Measurements from ENCODE around the gene CDH4.

The CDH4 gene

GRCh38 chr20:61801428-61801827, 549.4 kb downstream of the CDH4 start:
- ATAC-seq = no peak

DNA sequence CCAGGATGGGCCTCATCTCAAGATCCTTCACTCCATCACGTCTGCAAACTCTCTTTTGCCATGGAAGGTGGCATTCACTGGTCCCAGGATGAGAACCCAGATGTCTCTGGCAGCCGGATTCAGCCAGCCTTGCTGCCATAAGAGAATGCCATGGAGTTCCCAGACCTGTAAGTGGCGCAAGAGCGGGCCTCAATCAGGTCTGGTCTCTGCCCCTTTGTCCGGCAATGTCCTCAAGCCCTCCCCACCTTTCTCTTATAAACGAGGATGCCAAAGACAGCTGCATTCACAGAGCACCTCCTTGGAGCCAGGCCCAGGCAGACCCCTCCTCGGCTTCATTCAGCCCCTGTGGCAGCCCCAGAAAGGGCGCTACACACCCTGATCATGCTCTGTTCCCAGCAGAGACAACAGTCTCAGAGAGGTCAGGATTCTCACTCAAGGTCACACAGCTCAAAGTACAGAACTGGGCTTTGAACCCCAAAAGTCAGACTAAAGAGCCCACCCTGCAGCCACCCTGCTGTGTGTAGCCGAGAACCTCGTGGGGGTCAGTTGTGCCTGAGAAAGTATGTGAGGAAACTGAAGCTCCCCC, 549.9 kb downstream of the CDH4 start:
- ATAC-seq = no peak

GRCh38 chr20:61802721-61803311, 550.8 kb downstream of the CDH4 start:
- no peak for ATAC-seq

DNA sequence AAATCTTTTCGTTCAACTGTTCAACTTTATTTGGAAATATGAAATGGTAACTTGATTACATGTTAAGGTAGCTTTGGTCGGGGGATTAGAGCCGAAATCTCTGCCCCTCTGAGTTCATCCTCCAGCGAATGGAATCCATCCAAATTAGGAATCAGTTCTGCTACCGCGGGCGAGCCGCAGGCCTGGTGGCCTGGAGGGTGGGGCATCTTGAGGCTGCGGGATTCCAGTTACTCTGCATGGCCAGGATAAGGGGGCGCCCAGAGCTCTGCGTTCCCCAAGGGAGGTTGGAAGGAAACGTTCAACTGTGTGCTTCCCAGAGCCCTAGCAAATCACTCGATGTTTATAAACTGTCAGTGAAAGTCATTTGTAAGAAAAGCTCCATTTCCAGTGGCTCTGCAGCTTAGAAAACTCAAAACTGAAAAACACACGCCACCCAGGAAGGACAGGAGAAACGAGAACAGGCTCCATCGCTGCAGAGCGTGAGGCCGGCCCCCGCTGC, 551.4 kb downstream of the CDH4 start:
- no peak for ATAC-seq

DNA sequence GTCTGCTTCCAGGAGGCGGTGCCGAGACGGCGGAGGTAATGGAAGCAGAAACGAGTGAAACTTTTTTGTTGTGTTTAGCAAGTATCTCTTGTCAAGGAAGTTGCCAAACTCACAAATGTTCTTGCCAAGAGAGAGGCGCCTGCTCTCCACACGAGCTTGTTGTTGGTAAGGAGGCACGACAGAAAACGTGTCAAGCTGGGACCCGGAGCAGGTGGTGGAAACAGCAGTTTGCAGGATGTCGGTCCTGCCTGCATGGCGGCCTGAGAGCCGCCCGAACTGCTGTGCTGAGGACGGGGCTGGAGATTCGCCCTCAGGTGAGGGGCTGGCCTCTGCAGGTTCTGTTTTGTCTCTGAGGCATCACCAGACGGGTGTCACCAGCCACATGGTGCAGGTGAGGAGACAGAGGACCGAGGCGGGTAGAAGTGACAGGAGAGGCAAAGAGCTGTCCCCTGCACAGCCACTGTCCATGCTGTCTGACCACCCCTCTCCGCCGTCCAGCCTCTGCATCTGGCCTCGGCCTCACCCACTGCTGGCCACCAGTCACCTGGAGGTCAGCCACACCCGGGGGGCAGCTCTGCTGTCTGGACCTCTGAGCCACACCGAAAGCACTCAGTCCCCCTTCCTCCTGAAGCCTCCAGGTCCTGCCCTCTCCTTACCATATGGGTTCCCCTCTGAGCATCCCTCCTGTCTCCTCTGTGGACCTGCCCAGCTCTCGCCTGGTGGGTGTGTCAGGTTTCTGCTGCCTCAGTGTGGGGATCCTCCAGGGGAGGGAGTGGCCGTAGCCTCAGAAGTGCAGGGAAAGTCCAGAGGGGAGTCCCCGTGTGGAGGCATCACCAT, 552.1 kb downstream of the CDH4 start:
- no peak for ATAC-seq

DNA sequence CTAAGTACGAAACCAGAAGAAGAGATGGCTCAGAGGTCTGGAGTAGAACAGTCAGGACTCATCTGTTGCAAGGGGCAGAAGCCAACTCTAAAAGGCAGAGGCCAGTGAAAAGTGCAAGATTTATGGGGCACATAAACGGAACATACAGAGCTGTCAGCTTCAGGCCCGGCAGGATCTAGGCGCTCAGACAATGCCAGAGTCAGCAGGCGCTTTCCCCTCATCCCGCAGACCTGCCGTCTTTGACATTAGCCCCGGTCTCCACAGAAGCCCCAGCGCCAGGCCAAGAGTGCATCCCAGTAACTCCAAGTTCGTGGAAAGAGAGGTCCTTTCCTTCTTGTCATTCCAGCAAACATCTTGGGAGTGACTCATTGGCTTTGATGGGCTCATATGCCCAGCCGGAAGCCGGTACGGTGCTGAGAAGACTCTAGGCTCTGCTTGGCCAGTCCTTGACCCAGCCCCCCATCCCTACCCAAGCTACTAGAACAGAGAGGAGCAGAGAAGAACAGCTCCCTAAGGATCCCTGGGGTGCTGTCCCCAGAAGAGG, 552.8 kb downstream of the CDH4 start:
- no peak for ATAC-seq

DNA sequence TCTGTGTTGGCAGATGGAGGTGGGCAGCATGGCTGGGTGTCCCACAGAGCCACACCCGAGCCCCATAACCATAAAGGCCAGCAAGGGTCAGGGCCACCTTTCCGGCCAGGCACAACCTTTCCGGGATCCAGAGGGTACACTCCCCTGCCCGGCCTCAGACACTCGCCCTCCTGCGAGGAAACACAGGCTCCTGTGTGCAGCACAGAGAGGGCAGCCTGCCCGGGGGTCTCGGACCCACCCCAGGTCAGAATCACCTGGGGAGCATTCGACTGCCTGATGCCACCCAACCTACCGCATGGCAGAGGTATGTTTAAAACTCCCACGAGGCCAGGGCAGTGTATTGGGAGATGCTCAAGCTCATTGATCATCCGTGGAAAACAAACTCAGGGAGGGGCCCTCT, 553.3 kb downstream of the CDH4 start:
- no peak for ATAC-seq

DNA sequence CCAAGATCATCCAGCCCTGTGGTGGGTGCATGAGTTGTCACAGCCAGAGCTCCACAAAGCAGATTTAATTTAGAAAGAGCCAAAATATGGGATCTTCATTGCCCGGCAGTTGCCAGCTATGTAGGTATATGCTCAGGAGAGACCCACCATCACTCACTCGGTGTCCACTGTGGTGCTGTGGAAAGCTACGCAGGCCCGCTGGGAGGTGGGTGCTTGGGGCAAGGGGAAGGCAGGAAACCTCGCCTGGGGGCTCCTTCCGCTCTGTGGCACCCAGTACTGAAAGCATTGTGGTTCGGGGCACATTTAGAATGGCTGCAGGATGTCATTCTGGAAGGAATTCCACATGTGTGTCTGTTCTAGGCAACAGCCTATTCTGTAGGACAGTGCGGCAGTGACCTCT, 553.7 kb downstream of the CDH4 start:
- no peak for ATAC-seq

DNA sequence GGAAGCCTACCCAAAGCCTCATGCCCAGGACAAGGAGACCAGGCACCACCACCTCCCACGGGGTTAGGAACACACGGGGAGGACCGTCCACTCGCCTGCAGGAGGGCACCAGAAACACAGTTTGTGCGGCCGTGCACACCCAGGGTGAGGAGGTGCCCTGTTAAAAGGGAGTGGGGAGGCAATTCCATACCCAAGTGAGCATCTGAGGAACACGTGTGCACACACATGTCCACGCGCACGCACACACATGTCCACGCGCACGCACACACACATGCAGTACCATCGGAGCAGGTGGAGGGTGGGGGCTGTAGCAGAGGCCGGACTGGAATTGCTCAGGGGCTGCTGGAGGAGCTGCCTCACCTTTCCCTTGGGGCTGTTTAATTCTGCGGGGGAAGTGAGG, 554.3 kb downstream of the CDH4 start:
- no peak for ATAC-seq

- ATAC-seq = no peak
These were observed 554.9 kb downstream of the CDH4 start for GRCh38 chr20:61806995-61807394.

DNA sequence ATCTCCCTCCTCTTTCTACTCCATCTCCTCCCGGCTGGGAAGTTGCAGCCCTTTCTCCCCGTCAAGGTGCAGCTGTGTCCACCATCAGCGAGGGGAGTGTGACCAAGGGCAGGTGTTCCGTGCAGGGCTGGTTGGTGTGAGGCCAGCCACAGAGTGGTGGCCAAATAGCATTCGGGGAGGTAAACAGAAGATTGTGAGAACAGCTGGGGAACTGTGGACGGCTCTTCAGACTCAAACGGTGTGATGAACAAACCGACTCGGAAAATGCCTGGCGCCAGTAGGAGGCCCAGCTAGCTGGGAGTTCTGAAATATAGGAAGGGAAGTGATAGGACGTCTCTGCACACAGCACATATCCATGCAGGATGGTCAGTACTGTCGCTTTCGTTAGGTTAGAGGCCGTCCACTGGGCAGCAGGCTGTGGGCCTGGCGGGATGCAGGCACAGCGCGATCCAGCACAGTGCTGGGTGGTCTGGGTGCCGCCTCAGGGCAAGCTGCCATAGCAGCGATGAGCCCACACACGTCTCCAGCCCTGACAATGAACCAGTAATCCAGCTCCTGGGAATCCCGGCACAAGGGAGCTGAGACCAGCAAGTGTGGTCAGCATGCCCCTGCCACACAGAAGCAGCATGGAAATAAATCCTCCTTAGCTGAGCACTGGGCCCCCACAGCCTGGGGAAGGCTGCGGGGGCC, 555.6 kb downstream of the CDH4 start:
- ATAC-seq = no peak

DNA sequence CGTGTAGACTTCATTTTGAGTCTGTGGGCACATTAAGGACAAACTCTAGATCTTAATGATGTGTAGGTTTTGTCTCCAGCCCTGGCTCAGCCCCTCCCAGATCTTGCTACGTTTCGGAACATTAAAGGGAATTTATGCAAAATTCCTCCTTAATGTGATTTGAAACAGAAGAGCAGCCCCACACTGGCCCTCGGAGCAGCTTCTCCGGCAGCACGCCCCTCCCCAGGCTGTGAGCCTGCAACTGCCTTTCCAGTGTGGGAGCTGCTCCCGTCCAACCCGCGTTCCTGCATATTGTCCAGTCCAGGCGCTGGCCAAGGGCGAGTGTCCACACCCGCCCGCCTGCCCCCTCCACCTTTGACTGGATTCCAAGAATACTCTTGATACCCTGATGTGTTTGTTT, 556.4 kb downstream of the CDH4 start:
- no peak for ATAC-seq

GRCh38 chr20:61809006-61809770, 557.1 kb downstream of the CDH4 start:
- ATAC-seq = no peak

- no peak for ATAC-seq
These were observed 558.1 kb downstream of the CDH4 start for GRCh38 chr20:61810066-61810737.

- no peak for ATAC-seq
These were observed 558.7 kb downstream of the CDH4 start for GRCh38 chr20:61810738-61811135.

DNA sequence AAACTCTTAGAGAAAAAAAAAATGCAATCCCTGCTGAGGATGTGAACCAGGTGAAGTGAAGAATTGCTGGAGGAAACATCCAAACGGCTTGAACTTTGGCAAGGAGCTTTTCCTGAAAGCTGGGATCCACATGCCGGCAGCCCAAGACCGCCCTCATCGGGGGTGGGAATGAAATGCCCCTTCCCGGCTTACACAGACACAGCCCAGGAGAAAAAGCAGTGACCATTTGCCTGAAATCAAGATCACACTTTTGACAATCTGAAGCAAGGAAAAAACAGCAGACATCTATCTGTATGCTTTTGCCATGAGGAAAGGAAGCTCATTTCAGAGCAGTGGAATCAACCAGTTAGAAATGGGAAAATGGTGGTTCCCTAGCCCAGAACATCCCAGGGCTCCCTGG, 559.1 kb downstream of the CDH4 start:
- no peak for ATAC-seq

GRCh38 chr20:61812121-61812844, 560.2 kb downstream of the CDH4 start:
- ATAC-seq = no peak

DNA sequence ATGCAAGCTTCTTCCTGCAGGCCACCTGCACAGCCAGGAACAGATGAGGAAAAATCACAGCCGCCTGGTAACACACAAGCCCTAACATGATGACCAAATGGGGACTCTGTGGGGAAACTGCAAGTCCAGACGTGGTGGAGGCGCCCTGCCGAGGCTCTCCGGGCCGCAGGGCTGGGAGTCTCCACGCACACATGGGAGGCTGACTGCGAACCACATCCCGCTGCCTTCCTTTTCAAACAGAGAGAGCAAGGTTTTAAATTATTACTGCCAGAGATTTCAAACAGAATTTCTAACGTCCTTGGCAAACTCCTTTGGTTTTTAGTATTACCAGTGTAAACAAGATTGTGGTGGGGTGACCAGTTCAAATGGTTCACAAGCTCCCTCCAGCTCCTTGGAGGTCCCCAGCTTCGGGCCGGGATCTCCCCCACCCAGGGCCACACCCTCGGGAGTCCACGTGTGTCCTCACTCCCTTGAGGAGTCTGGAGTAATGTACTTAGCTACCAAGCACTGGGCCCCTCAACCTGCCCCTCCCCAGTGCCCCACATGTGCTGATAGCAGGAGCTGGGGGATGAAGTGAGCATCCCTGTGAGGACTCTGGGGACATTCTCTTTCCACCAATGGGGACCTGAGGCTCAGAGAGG, 560.9 kb downstream of the CDH4 start:
- no peak for ATAC-seq

DNA sequence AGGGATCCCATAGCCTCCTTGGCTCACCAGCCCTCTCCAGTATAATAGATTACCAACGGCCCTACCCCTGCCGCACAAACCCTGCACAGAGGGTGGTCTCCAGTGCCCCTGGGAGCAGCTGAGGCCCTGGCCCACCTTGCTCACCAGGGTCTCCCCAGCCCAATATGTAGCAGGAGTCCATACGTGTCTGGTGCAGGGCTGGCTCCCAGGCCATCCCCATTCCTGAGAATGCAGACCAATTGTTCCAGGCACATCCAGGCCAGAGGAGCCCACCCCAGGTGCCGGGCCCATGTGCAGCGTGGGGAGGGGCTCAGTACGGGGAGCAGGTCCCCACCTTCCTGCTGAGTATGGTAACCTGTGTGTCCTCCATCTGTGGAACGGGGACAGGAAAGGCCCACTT, 561.7 kb downstream of the CDH4 start:
- ATAC-seq = no peak

- ATAC-seq = no peak
These were observed 562.2 kb downstream of the CDH4 start for GRCh38 chr20:61814244-61814643.

DNA sequence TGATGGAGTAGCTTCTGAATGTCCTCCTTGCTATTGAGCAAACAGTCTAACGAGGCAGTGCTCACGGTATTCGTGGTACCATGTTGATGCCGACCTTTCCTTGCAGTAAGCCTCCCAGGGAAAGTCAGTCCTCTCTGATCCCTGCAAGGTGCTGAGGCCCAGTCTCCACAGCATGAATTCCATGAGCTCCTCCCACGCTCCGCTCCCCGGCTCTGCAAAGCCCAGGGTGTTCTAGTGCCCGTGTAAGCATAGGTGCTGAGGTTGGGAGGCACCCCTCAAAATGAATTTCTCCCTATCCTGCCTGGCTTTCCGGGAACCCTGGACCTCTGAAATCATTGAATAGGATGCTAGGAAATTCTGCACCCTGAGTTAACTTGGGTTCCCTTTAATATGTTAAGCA, 562.7 kb downstream of the CDH4 start:
- ATAC-seq = no peak
